ENCODE results near the gene ZNF394. TPM values are rescaled to one million over a fixed set of nuclear protein-coding genes. Genes with fewer than 3 reads are reported as not detected.
A peak's percentile ranks its signal among the peaks of the same experiment; 100 is the strongest.

The ZNF394 gene
- total RNA-seq, 4 donors from 2014 or later, result 14.2 to 19.2 (median 15.7) TPM

- Histone ChIP-seq H3K4me3 (no peak overlapping the region), H3K4me1 (no peaks in the 10 kb centered on the region), H3K9me3 (no peaks in the 10 kb centered on the region), H3K36me3 (peaks cover 0 to 26% of the 10 kb centered on the region in 2 donors), H3K27me3 (no peaks in the 10 kb centered on the region), H3K27ac (no peak overlapping the region)
- in situ Hi-C loops (cut with MboI; ENCODE audit: low sequenced_read_pairs in 4 of 4), result no loop called here
- intact Hi-C loops (cut with DNase I; ENCODE audit: low total_unique reads), result no loop called here
- ATAC-seq, result no peak
- DNase-seq, result no peak
- no peak for TF ChIP-seq CTCF (IDR thresholded peaks at IDR 0.05 in 4 of 5, conservative IDR thresholded peaks at IDR 0.05 in 1 of 5)
- no peak for TF ChIP-seq POLR2A (IDR thresholded peaks at IDR 0.05)
Measured at GRCh38 chr7:99485094-99485493, 15.0 kb downstream of the ZNF394 start.

- no peaks in the 10 kb centered on the region for H3K27me3 ChIP-seq
- peaks cover 0 to 9% of the 10 kb centered on the region in 2 donors for H3K36me3 ChIP-seq
- no peak for DNase-seq
- peaks cover 1 to 2% of the 10 kb centered on the region in 2 donors for H3K4me1 ChIP-seq
- ATAC-seq, result no peak
- intact Hi-C loops (cut with DNase I; ENCODE audit: low total_unique reads), result no loop called here
- no peaks in the 10 kb centered on the region for H3K9me3 ChIP-seq
- H3K4me3 ChIP-seq, result no peak overlapping the region
- TF ChIP-seq POLR2A (IDR thresholded peaks at IDR 0.05) (no peak), CTCF (IDR thresholded peaks at IDR 0.05 in 4 of 5, conservative IDR thresholded peaks at IDR 0.05 in 1 of 5) (no peak)
- in situ Hi-C loops (cut with MboI; ENCODE audit: low sequenced_read_pairs in 4 of 4), result no loop called here
- peak overlapping the region in 1 of 4 donors; percentile 39 for H3K27ac ChIP-seq
Measured at GRCh38 chr7:99478464-99479440, 21.3 kb downstream of the ZNF394 start.

- DNase-seq (no peak), ATAC-seq (no peak)
- in situ Hi-C loops (cut with MboI; ENCODE audit: low sequenced_read_pairs in 4 of 4), result no loop called here
- intact Hi-C loops (cut with DNase I; ENCODE audit: low total_unique reads), result no loop called here
- Histone ChIP-seq H3K9me3 (no peaks in the 10 kb centered on the region), H3K36me3 (no peaks in the 10 kb centered on the region), H3K4me1 (peaks cover 9 to 12% of the 10 kb centered on the region in 2 donors), H3K27me3 (no peaks in the 10 kb centered on the region), H3K27ac (no peak overlapping the region), H3K4me3 (no peak overlapping the region)
- TF ChIP-seq POLR2A (IDR thresholded peaks at IDR 0.05) (no peak), CTCF (IDR thresholded peaks at IDR 0.05 in 4 of 5, conservative IDR thresholded peaks at IDR 0.05 in 1 of 5) (no peak)
Measured at GRCh38 chr7:99476107-99476506, 24.0 kb downstream of the ZNF394 start.

GRCh38 chr7:99473315-99473596, 26.8 kb downstream of the ZNF394 start:
- H3K4me1 ChIP-seq, result peaks cover 9 to 14% of the 10 kb centered on the region in 2 donors
- intact Hi-C loops (cut with DNase I; ENCODE audit: low total_unique reads), result no loop called here
- no peak for TF ChIP-seq POLR2A (IDR thresholded peaks at IDR 0.05)
- no peak for TF ChIP-seq CTCF (IDR thresholded peaks at IDR 0.05 in 4 of 5, conservative IDR thresholded peaks at IDR 0.05 in 1 of 5)
- DNase-seq (no peak), ATAC-seq (no peak)
- peak overlapping the region; percentile 70 to 90 (median 88) for H3K4me3 ChIP-seq
- H3K36me3 ChIP-seq, result no peaks in the 10 kb centered on the region
- no peaks in the 10 kb centered on the region for H3K27me3 ChIP-seq
- peak overlapping the region; percentile 80 to 95 (median 89) for H3K27ac ChIP-seq
- in situ Hi-C loops (cut with MboI; ENCODE audit: low sequenced_read_pairs in 4 of 4), result no loop called here
- H3K9me3 ChIP-seq, result no peaks in the 10 kb centered on the region

Data from gastrocnemius medialis (tissue), 4 donors.